Muscle of back (tissue), 11 donors: ENCODE measurements around the gene TMEM204. TPM values are rescaled to one million over a fixed set of nuclear protein-coding genes. Genes with fewer than 3 reads are reported as not detected.
"Not testable (repeated sequence)": the region's sequence is repeated elsewhere in the genome, so short reads cannot be mapped to it uniquely, and the experiment has no call there.

Experiments
- DNase-seq, 3 donors: peaks; one replicate each; pipeline versions ENCODE4 v3.0.0 to v3.0.0-alpha.2; 2013
- polyA plus RNA-seq, 10 donors: library from polyadenylated mRNA; unstranded; fragments of 120-200 nt; gene quantifications; one replicate each; pipeline ENCODE4 v1.2.1, GENCODE V29; 2013; ENCODE audit not compliant: insufficient read length in 10 of 10

TMEM204 gene
- polyA plus RNA-seq, 10 donors, result 10.3 to 21.1 (median 15.1) TPM

- no peak for DNase-seq
Measured at GRCh38 chr16:1590366-1590765, 56.9 kb downstream of the TMEM204 start.

- DNase-seq, result no peak
Measured at GRCh38 chr16:1590930-1591705, 57.7 kb downstream of the TMEM204 start.

GRCh38 chr16:1592446-1592845 is 59.0 kb downstream of the TMEM204 start:
- no peak for DNase-seq

GRCh38 chr16:1595511-1595910 is 62.0 kb downstream of the TMEM204 start:
- DNase-seq, result not testable (repeated sequence)

GRCh38 chr16:1596516-1596915 is 63.0 kb downstream of the TMEM204 start:
- peak in 1 of 3 donors; percentile 16 for DNase-seq

- no peak for DNase-seq
Measured at GRCh38 chr16:1597154-1597553, 63.7 kb downstream of the TMEM204 start.

- DNase-seq, result no peak
Measured at GRCh38 chr16:1601031-1601430, 67.6 kb downstream of the TMEM204 start.

GRCh38 chr16:1601489-1601888 is 68.0 kb downstream of the TMEM204 start:
- no peak for DNase-seq

GRCh38 chr16:1602285-1602684 is 68.8 kb downstream of the TMEM204 start:
- no peak for DNase-seq

Other genes starting within 250 kb of the TMEM204 start
- gene UBE2I, start 224.0 kb upstream of the TMEM204 start, polyA plus RNA-seq, result 100 to 1,000 TPM in 4 of 10 donors, 10 to 100 TPM in 6; 89.9 to 116 (median 99.7) TPM
- gene BAIAP3, start 200.0 kb upstream of the TMEM204 start, polyA plus RNA-seq, result 1 to 10 TPM in 2 of 10 donors, under 1 TPM in 8; 0.40 to 1.2 (median 0.81) TPM
- gene TSR3, start 181.8 kb upstream of the TMEM204 start, polyA plus RNA-seq, result 10 to 100 TPM; 35.9 to 54.8 (median 44.5) TPM
- 10 to 100 TPM; 21.1 to 43.0 (median 36.4) TPM for gene GNPTG, start 181.7 kb upstream of the TMEM204 start, polyA plus RNA-seq
- gene UNKL, start 119.0 kb upstream of the TMEM204 start, polyA plus RNA-seq, result 10 to 100 TPM in 1 of 10 donors, 1 to 10 TPM in 9; 4.4 to 13.3 (median 7.1) TPM
- gene UQCC4, start 112.9 kb upstream of the TMEM204 start, polyA plus RNA-seq, result 10 to 100 TPM in 6 of 10 donors, 1 to 10 TPM in 4; 8.1 to 13.5 (median 10.3) TPM
- gene PERCC1, start 102.6 kb upstream of the TMEM204 start, polyA plus RNA-seq, result under 1 TPM in 3 of 10 donors, not detected in 7; 0.18 to 0.29 (median 0.19) TPM
- 1 to 10 TPM in 8 of 10 donors, under 1 TPM in 2; 0.68 to 2.7 (median 1.6) TPM for gene CCDC154, start 89.1 kb upstream of the TMEM204 start, polyA plus RNA-seq
- 10 to 100 TPM; 19.8 to 37.5 (median 28.3) TPM for gene CLCN7, start 58.6 kb upstream of the TMEM204 start, polyA plus RNA-seq
- gene PTX4, start 44.7 kb upstream of the TMEM204 start, polyA plus RNA-seq, result 1 to 10 TPM in 2 of 10 donors, under 1 TPM in 8; 0.13 to 1.5 (median 0.53) TPM
- 10 to 100 TPM; 16.5 to 33.9 (median 27.0) TPM for gene TELO2, start 40.3 kb upstream of the TMEM204 start, polyA plus RNA-seq
- gene IFT140, start 78.4 kb downstream of the TMEM204 start, polyA plus RNA-seq, result 10 to 100 TPM in 7 of 10 donors, 1 to 10 TPM in 3; 9.6 to 15.8 (median 10.7) TPM
- gene CRAMP1, start 78.7 kb downstream of the TMEM204 start, polyA plus RNA-seq, result 10 to 100 TPM; 10.5 to 20.8 (median 14.9) TPM
- 10 to 100 TPM; 31.0 to 53.6 (median 40.0) TPM for gene JPT2, start 144.6 kb downstream of the TMEM204 start, polyA plus RNA-seq
- gene MAPK8IP3, start 172.5 kb downstream of the TMEM204 start, polyA plus RNA-seq, result 10 to 100 TPM; 26.7 to 62.9 (median 42.3) TPM
- 10 to 100 TPM; 11.2 to 33.1 (median 17.3) TPM for gene NME3, start 237.9 kb downstream of the TMEM204 start, polyA plus RNA-seq
- gene EME2, start 239.1 kb downstream of the TMEM204 start, polyA plus RNA-seq, result 1 to 10 TPM; 3.5 to 8.5 (median 5.5) TPM
- gene MRPS34, start 239.5 kb downstream of the TMEM204 start, polyA plus RNA-seq, result 10 to 100 TPM; 31.4 to 56.5 (median 38.5) TPM
- gene SPSB3, start 248.9 kb downstream of the TMEM204 start, polyA plus RNA-seq, result 10 to 100 TPM; 15.3 to 24.8 (median 22.5) TPM
- gene NUBP2, start 249.3 kb downstream of the TMEM204 start, polyA plus RNA-seq, result 10 to 100 TPM; 28.6 to 49.6 (median 35.7) TPM